Mononuclear cell (primary cell): ENCODE measurements around the gene UBL7. TPM values are rescaled to one million over a fixed set of nuclear protein-coding genes. Genes with fewer than 3 reads are reported as not detected.

ENCODE experiments used
- H3K27me3 ChIP-seq: 2 replicates; pipeline ENCODE4 v1.6.0; 2011; ENCODE audit warnings: low read length, control low read depth; ENCODE audit not compliant: insufficient read depth
- H3K4me1 ChIP-seq: 2 replicates; pipeline ENCODE4 v1.5.1; 2011; ENCODE audit warnings: mild to moderate bottlenecking, low read length, control low read depth; ENCODE audit not compliant: insufficient read depth
- H3K4me3 ChIP-seq: 2 replicates; pipeline ENCODE4 v1.5.1; 2011; ENCODE audit warnings: mild to moderate bottlenecking, low read length, moderate library complexity
- H3K9me3 ChIP-seq: 2 replicates; pipeline ENCODE4 v1.5.1; 2011; ENCODE audit warnings: low read depth, mild to moderate bottlenecking, control low read depth, low read length
- total RNA-seq: library from RNA; depleted of rRNA; stranded (reverse); fragments of >200 nt; gene quantifications from one replicate; pipeline ENCODE4 v1.2.3, GENCODE V29; 2012

The UBL7 gene
- total RNA-seq, 1 donor: 23.1 TPM

DNA sequence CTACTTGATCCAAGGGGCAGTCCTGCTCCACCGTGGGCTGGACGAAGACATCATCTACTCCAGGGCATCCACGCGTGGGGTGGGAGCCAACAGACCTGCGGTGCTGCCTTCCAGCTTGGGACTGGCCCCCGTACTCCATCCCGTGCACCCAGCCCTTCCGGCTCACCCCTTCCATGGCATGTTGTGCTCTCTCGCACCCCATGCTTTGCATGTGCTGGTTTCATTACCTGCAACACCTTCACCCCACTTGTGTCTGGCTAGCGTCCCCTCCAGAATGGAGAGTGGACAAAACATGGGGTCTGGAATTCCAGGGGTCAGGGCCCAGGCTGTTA is 57.4 kb downstream of the UBL7 start:
- H3K27me3 ChIP-seq: no peaks in the 10 kb centered on the region
- H3K4me3 ChIP-seq: no peak overlapping the region
- peaks cover 61% of the 10 kb centered on the region for H3K4me1 ChIP-seq
- H3K9me3 ChIP-seq: no peaks in the 10 kb centered on the region

DNA sequence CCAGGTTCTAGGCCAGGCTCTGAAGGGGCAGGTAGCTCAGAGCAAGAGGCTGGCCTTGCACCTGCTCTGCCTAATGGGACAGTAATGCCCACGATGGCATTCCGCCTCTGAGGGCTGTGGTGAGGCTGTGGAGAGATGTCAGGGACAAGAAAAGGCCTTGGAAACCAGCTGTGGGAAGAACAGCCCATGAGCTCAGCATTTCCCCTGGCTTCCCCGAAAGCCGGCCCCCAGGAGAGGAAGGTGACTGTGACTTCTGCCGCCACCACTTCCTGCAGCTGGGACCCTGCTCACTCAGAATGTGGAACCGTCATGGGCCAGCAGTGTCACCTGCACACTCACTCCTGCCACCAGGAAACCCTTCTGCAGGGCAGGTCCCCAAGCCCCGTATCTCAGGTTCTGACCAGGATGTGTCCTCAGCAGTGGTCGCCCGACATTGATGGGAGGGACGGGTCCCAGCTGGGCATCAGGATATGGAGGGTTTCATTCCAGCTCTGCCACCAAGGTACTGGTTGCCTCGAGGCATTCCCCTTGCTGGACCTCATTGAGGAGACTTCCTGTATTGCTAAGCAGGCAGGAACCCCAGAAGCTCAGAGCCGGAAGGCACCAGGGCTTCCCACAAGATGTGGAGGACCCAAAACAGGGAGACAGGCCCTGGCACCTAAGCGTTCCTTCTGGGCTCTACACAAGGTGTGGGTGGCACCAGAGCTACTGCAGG is 57.9 kb downstream of the UBL7 start:
- Histone ChIP-seq H3K4me1 (peaks cover 66% of the 10 kb centered on the region), H3K27me3 (no peaks in the 10 kb centered on the region), H3K4me3 (no peak overlapping the region), H3K9me3 (no peaks in the 10 kb centered on the region)

DNA sequence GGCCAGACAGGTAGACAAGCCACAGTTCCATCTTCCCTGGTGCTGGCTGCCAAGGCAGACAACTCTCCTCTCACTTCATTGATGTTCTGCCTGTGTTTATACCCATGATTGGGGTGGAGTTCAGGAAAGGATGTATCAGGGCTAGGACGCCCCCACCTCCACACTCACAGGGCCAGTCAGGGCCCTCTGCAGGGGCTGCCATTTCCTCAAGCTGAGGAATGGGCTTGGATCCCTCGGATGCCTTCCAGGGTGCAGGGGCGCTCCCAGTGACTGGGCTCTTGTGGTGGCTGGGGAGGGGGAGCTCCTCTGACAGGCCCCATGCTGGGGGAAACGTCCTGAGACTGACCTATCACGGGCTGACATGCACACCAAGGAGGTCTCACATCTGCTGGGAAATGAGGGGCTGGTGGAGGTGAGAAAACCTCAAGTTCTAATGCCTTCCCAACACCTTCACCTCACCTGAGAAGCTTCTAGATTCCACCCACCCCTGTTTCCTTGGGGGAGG is 58.6 kb downstream of the UBL7 start:
- no peaks in the 10 kb centered on the region for H3K27me3 ChIP-seq
- no peaks in the 10 kb centered on the region for H3K9me3 ChIP-seq
- H3K4me1 ChIP-seq: peaks cover 73% of the 10 kb centered on the region
- H3K4me3 ChIP-seq: no peak overlapping the region

DNA sequence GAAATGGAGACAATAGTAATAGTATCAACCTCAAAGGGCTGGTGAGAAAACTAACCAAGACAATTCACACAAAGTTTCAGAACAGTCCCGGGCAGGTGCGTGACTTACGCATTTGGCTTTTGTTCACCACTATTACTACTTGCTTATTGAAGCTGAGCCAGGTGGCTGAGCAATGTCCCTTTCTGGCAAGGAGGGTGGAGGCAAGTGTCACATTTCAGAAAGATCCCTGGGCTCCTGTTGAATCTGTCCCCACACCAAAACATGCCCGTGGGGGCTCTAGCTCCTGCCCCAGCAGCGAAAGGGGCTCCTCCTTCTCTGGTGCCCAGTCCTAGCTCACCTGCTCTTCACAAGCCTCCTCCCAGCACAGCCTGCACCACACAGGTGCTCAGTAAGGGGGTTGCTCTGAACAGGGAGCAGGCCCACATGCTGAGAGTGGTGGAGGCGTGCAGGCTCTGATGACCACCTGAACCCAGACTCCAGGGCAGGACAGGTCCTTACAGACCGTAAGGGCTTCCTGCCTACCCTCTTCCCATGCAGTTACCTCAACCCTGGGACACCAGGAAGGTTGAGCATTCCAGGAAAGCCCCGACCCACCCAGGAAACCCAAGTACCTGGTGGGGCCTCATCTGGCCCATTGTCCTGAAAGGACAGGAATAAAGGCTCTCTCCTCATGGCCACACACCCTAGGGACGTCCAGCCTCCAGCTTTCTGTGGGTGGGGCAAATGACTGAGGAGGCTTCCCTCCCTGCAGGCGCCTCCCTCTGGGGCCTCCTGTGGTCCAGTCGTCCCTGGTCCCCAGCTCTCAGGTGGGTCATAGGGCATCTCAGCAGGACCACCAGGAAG is 59.8 kb downstream of the UBL7 start:
- Histone ChIP-seq H3K4me1 (peaks cover 85% of the 10 kb centered on the region), H3K4me3 (no peak overlapping the region), H3K27me3 (no peaks in the 10 kb centered on the region), H3K9me3 (no peaks in the 10 kb centered on the region)

DNA sequence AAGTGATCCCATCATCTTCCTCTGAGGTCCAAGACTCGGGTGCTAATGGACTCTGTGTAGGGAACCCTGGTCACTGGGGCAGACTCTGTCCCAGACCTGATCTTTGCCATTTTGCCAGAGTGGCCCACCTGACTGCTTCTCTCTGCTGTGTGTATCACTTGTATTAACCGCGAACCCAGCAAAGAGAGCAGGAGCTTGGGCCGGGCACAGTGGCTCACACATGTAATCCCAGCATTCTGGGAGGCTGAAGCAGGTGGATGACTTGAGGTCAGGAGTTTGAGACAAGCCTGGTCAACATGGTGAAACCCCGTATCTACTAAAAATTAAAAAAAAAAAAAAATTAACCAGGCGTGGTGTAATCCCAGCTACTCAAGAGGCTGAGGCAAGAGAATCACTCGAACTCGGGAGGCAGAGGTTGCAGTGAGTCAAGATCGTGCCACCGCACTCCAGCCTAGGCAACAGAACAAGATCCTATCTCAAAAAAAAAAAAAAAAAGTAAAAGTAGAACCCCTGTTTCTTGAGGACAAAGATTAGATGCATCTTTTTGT is 60.6 kb downstream of the UBL7 start:
- Histone ChIP-seq H3K4me3 (no peak overlapping the region), H3K4me1 (peaks cover 89% of the 10 kb centered on the region), H3K27me3 (no peaks in the 10 kb centered on the region), H3K9me3 (no peaks in the 10 kb centered on the region)

DNA sequence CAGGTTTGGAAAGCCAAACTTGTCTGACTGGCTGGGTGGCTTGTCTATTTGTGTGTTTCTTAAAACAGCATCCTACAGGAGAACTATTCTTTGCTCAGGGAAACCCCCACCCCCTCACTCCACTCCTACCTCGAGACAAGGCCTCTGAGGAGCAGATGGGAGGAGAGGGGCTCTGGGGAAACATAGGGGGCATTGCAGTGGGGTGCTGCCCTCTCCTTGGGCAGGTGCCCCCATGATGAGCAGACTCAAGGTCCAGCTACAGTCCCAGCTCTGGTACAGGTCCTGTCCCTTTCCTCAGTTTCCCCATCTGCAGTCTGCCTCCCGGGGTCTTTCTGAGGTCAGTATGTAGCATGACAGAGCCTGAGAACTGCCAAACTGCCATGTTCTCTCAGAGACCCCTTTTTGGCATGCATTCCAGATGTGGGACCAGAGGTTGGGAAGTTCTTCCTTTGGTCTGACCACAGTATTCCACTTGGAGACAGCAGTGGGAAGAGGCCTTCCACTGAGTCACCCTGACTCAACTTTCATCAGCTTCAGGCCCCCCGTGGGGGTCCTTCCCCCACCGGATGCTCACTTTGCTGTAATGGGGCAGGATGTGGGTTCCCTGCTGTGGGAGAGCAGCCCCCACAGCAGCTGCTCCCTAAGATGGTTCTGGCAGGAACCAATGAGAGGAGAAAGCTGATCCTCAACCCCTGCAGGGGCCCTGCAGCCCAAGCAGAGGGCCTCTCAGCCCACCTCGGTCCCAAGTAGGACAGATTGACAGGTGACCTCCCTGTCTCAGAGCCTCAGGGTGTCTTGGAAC is 61.2 kb downstream of the UBL7 start:
- H3K4me3 ChIP-seq: no peak overlapping the region
- peaks cover 89% of the 10 kb centered on the region for H3K4me1 ChIP-seq
- no peaks in the 10 kb centered on the region for H3K27me3 ChIP-seq
- H3K9me3 ChIP-seq: no peaks in the 10 kb centered on the region

DNA sequence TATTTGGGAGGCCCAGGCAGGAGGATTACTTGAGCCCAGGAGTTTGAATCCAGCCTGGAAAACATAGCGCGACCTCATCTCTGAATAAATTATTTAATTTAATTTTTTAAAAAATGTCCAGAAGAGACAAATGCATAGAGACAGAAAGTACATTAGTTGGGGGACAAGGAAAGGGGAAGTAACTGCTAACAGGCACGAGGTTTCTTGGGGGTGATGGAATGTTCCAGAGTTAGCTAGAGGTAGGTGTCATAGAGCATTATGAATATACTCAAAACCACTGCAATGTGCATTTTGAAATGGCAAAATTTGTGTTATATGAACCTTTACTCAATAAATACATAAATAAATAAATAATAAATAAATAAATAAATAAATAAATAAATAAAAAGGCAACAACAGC is 61.9 kb downstream of the UBL7 start:
- H3K4me3 ChIP-seq: no peak overlapping the region
- peaks cover 84% of the 10 kb centered on the region for H3K4me1 ChIP-seq
- H3K27me3 ChIP-seq: no peaks in the 10 kb centered on the region
- H3K9me3 ChIP-seq: no peaks in the 10 kb centered on the region

DNA sequence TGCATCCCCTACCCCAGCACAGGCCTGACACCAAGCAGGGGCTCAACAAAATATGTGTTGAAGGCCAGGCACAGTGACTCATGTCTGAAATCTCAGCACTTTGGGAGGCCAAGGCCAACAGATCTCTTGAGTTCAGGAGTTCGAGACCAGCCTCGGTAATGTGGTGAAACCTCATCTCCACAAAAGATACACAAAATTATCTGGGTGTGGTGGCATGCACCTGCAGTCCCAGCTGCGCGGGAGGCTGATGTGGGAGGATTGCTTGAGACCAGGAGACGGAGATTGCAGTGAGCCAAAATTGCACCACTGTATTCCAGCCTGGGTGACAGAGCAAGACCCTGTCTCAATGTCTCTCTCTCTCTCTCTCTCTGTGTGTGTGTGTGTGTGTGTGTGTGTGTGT is 62.8 kb downstream of the UBL7 start:
- no peaks in the 10 kb centered on the region for H3K9me3 ChIP-seq
- no peak overlapping the region for H3K4me3 ChIP-seq
- peaks cover 75% of the 10 kb centered on the region for H3K4me1 ChIP-seq
- H3K27me3 ChIP-seq: no peaks in the 10 kb centered on the region

DNA sequence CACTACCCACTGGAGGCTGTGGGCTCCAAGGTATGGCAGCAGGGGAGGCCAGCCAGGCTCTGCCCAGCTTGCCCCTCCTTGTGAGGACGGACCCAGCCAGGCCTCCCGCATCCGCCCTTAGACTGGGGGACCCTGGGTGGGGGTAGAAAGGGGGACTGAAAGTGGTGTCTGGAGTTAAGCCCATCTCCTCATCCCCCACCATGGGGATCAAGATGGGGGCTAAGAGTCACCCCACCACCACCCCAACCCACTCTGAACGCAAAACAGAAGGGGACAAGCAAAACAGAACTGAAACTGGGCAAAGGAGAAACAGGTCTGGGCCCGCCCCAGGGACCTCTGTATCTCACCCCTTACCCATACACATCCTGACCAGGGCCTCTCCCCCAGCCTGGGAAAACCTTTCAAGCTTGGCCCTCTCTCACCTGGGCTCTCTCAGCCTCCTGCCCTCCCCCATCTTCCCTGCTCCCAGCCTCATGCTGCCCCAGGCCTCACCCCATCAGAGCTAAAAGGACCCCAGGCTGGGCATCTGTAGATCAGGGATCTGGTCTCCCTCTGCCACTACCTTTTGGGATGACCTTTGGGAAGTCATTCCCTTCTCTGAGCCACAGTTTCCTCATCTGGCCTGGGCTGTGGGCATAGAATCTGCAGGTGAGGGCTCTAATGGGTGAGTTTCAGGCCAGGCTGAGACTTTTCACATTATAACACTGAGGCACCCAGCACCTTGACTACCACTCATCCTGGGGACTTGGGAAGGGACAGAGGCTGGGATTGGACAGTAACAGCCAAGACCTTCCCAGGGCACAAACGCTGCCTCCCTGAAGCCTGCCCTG is 63.5 kb downstream of the UBL7 start:
- H3K9me3 ChIP-seq: no peaks in the 10 kb centered on the region
- peaks cover 67% of the 10 kb centered on the region for H3K4me1 ChIP-seq
- no peak overlapping the region for H3K4me3 ChIP-seq
- H3K27me3 ChIP-seq: no peaks in the 10 kb centered on the region

DNA sequence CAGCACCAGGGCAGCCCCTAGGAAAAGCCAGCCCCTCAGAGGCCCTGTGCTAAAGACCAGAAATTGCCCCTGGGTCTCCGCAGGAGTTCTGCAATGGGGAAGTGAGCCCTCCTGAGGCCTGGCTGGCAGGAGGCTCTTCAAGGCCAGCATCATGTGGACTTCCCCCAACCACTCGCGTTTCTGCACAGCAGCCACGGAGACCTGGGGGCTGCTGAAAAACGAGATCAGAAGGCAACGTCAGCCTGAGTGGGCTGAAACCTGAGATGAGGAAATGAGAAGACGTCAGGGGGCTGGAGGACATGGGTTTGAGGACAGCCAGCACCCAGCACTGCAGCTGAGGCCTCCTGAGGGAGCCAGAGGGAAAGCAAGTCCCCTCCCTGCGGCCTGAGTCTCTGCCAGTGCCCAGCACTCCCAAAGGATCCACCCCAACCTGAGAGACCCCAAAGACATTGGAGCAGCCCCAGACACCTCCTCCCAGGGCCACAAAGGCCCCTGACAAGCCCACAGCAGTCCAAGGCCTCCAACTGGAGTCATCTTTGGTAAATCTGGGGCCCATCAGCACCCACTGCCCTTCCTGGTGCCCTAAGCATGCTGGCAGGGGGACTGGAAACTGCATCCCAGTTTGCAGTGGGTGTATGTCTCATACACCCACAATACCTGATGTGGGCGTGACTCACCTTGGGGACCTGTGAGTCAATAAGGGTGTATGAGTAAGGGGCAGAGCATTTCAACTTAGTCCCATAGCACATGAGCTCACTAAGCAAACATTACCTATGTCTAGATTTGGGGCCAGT is 64.3 kb downstream of the UBL7 start:
- peaks cover 66% of the 10 kb centered on the region for H3K4me1 ChIP-seq
- no peaks in the 10 kb centered on the region for H3K9me3 ChIP-seq
- no peaks in the 10 kb centered on the region for H3K27me3 ChIP-seq
- no peak overlapping the region for H3K4me3 ChIP-seq

DNA sequence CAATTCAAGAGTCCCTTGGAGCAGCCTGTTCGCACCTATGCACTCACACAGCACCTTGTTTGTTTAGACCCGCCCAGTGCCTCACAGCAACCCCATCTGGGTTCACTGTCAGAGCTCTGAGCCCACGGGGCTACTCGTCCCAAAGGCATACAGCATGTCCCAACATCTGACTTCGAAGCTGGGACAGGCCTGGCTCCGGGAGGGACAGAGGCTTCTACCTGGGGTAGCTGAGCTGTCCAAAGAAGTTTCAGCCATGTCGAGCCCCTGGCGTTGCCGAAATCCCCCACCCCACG is 64.9 kb downstream of the UBL7 start:
- H3K4me1 ChIP-seq: peaks cover 66% of the 10 kb centered on the region
- no peaks in the 10 kb centered on the region for H3K9me3 ChIP-seq
- H3K4me3 ChIP-seq: no peak overlapping the region
- H3K27me3 ChIP-seq: no peaks in the 10 kb centered on the region
